HK-2 (cell line): ENCODE data around the gene SLC22A2.

Experiments used
- DNase-seq: peaks from one replicate; pipeline ENCODE4 v3.0.0-alpha.2; 2018; ENCODE audit not compliant: unreplicated experiment

Gene SLC22A2

DNA sequence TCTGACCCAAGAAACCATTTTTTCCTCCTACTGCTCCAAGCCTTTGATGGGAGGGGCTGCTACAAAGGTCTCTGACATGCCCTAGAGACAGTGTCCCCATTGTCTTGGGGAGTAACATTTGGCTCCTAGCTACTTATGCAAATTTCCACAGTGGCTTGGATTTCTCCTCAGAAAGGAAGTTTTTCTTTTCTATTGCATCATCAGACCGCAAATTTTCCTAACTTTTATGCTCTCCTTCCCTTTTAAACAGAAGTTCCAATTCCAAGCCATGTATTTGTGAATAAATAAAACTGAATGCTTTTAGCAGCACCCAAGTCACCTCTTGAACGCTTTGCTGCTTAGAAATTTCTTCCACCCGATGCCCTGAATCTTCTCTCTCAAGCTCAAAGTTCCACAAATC is 51.0 kb downstream of the SLC22A2 start:
- no peak for DNase-seq

DNA sequence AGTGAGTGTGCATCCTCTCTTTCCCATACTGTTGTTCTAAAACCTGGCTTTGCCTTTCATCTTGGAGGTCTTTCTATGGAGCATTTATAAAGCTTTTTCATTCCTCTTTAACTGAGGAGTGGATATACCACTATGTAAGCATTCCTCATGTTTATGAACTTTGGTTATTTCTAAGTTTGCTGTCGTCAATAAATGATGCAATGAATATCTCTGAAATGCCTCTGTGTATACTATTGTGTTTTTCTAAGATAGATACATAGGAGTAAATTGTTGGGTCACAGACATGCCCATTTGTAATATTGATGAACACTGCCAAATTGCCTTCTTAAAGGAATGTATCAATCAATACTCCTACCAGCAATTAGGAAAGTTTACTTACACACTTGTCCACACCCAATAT is 53.9 kb downstream of the SLC22A2 start:
- no peak for DNase-seq

GRCh38 chr6:160203953-160204352 is 54.7 kb downstream of the SLC22A2 start:
- no peak for DNase-seq

- DNase-seq = no peak
Observed at GRCh38 chr6:160203522-160203921, 55.1 kb downstream of the SLC22A2 start.

DNA sequence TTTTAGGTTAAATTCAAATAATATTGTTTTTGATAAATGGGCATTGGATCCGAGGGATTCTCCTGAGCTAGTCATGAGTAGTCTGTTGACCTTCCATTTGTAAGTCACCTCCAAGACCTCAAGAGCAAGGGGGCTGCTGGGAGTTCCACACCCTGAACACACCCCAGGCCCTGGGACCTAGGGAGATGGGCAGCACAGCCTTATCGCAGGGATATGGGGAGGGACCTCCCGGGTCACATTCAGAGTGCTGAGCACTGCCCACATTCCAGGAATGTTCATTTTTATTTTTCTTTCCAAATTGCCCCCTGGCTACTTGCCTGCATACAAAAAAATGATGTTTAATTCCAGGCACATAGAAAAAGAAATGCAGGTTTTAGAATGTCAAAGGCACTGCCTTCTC is 55.5 kb downstream of the SLC22A2 start:
- no peak for DNase-seq

- DNase-seq = no peak
Observed at GRCh38 chr6:160202411-160202810, 56.2 kb downstream of the SLC22A2 start.

DNA sequence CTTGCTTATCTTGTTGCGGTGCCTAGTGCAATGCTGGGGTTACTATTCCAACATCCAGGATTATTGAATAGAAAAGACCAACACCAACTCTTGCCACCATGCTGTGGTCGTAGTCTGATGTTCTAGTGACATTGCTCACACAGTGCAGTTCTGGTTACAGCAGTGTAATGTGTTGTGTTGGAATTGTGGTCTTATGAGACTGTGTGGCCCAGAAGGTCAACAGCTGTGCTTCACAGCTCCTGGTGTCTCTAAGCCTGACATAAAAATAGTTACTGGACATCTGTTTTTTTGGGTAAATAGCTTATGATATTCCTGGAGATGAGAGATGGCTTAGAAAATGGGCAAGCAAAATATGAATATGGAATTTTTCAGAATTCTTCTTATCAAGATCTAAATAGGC is 57.6 kb downstream of the SLC22A2 start:
- no peak for DNase-seq

DNA sequence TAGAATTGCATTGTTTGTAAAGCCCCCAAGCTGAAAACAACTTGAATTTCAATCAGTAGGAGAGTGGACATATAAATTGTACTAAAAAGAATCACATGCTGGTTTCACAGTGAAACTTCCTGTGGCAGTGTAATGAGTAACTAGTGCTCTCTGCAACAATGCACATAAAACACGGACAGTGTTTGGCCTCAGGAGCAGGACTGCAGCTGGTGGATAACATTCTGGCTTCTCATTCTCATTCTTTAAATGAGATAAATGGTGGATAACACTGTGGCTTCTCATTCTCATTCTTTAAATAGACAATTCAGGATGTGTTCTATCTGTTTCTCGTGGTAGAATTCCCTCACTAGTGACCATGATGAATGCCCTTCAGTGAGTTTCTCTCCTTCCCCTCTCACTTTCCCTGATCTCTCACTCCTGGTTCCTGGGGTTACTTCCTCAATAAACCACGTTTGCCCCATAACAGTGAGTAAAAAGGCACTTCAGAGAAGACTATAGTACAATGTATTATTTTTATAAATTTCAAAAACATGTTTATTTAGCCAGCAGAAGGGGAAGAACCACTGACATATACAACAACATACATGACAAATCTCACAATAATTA is 59.9 kb downstream of the SLC22A2 start:
- no peak for DNase-seq

DNA sequence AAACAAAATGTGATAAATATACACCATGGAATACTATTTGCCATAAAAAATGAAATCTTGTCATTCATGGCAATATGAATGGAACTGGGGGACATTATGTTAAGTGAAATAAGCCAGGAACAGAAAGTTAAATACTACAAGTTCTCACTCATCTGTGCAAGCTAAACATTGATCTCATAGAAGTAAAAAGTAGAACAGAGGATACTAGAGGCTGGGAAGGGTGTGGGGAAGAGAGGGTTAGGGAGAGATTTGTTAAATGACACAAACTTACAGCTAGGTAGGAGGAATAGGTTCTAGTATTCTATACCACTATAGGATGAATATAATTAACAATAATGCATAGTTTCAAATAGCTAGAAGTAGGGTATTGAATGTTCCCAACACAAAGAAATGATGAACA is 61.0 kb downstream of the SLC22A2 start:
- DNase-seq = no peak

- DNase-seq = no peak
Observed at GRCh38 chr6:160194808-160195207, 63.8 kb downstream of the SLC22A2 start.

DNA sequence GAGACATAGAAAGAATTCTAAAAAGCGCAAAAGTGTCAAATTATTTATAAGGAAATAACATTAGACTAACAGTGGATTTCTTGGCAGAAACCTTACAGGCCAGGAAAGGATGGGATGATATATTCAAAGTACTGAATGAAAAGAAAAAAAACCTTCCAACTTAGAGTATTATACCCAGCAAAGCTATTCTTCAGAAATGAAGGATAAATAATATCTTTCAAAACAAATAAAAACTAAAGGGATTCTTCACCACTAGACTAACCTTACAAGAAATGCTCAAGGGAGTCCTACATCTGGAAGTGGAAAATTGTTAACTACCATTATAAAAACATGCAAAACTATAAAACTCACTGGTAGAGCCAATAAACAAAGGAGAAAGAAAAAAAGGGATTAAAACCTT is 65.8 kb downstream of the SLC22A2 start:
- no peak for DNase-seq

- no peak for DNase-seq
Observed at GRCh38 chr6:160190973-160191372, 67.6 kb downstream of the SLC22A2 start.

DNA sequence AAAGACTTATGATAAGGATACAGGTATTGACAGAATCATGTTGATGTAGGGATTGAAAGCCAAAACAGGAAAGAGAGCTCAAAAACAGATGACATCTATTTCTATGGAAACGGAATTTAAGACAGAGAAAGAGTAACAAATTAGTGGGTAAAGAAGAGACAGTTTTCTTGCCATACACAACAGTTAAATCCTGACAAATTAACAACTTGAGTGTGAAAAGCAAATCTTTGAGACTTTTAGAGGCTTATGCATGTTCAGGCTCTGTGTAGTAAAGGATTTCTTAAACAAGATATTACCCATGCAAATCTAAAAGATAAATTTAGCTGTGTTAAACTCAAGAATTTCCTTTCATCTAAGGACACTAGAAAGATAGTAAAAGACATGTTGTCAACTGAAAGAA is 68.5 kb downstream of the SLC22A2 start:
- no peak for DNase-seq

DNA sequence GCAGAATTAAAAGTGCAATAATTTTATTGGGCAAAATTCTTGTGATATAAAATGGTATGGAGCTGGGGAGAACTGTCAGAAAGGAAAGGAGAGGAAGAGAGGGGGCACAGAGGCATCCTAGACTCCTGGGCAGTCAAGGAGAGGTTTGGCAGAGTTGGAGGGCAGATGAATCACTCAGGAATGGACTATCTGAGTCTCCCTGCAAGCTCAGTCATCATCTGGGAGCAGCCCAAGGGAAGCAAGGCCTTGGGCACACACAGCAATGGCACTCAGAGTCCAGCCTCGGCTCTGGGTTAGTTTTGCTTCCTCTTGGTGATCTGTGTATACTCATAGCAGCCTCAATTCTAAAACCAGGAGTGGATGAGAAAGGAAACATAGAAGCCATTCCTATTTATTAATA is 69.8 kb downstream of the SLC22A2 start:
- DNase-seq = no peak

DNA sequence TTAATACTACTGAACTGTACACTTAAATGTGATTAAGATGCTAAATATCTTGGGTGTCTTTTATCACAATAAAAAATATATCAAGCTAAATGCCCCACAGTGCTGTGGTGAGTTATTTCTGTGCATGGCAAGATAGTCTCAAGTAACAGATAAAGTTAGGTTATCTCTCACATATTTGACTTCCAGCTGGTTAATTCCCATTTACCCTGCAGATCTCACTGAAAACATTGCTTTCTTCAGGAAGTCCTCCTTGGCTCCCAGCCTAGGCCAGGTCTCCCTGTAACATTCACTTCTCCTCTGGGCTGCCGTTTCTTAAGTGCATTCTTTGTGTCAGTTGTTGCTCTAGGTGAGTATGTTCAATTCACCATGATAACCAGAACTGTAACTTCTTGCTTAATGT is 77.9 kb downstream of the SLC22A2 start:
- DNase-seq = no peak

- DNase-seq = no peak
Observed at GRCh38 chr6:160178271-160178670, 80.3 kb downstream of the SLC22A2 start.

DNA sequence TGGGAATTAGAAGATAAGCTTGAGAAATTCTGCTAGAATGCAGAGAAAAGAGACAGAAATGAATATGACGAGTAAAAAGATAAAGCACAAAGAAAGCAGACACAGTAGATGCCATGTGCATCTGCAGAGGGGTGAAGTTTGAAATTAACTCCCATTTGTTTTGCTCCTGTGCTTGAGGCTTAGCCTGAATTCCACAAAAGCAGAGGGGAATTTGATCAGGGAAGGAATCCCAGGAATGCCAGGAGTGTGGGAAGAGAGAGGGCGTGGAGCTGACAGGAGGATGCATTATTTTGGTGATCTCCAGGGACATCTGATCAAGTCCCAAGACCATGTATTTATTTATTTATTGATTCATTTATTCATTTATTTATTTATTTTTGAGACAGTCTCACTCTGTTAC is 81.4 kb downstream of the SLC22A2 start:
- DNase-seq = no peak

GRCh38 chr6:160174681-160175080 is 83.9 kb downstream of the SLC22A2 start:
- no peak for DNase-seq

DNA sequence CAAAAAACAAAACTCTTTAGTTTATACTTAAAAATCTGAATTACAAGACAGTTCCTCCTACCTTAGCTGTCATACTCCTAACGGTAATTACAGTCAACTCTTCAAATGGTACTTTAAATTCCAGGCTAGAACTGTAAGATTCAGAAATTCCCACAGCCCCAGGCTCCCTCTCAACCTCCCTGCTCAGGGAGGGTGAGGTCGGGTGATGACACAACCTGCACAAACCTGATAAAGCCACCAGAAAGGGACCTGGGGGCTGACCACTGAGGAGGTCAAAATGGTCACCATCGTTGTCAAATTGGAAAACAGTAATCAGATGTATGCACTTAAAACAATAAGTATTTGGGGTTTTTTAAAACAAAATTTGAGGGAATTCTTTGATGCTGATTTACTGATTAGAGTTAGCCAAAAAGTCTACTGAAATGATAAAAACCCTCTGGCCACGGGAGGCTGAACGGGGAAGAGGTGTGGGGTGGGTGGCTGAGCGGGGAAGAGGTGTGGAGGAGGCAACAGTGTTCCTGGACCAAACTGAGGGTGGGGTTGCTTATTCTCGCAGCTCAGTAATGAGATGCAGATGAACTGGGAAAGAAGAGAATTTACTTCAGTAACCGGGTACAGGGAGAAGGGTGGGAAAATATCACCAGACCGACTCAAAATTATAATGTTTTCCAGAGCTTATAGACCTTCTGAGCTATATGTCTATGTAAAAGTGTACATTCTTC is 84.7 kb downstream of the SLC22A2 start:
- no peak for DNase-seq

DNA sequence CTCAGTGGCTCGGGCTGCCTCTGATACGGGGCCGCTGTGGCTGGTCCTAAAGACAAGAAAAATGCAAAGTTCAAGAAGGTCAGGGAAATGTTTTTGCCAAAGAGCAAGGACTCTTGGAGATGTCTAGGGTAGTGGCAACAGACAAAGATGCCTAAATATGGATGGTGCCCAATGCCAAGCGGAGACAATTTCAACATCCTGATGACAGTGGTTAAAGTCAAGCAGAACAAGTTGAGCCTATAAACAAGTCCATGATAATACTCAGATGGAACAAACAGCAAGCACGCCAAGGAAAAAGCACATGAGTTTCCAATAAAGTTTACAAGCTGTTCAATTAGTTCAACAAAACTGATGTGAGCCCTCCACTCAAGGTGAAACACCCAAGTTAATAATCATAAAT is 85.9 kb downstream of the SLC22A2 start:
- DNase-seq = no peak

- no peak for DNase-seq
Observed at GRCh38 chr6:160170018-160170680, 88.5 kb downstream of the SLC22A2 start.

DNA sequence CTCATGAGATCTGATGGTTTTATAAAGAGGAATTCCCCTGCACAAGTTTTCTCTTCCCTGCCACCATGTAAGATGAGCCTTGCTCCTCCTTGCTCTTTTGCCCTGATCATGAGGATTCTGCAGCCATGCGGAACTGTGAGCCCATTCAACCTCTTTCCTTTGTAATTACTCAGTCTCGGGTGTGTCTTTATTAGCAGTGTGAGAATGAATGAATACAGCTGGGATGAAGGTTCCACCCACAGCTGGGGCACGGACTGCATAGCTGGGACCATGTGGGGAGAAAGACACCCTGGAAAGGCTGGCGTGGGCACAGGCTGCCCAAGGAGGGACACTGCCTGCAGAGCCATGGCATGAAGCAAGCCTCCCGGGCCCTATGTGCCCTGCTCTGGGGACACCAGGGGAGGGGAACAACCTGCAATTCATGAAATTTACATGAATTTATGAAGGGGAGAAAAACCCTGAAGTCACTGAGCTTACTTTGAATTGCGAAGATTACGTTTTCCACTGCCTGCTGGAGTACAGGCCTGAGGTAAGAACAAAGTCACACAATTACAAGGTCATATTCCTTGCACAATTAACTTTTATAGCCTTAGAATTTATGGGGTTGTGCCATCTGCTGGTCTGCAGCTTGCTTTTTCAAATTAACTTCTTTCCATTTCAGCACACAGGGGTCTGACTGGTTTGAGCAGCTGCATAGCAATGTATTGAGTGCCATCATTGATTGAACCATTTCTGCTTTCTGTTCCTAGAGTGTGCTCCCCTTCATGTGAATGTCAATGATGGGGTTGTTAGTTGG is 90.8 kb downstream of the SLC22A2 start:
- peak; percentile 21 for DNase-seq
